ENCODE measurements around the gene TBC1D13.
"Not testable (repeated sequence)": the region's sequence is repeated elsewhere in the genome, so short reads cannot be mapped to it uniquely, and the experiment has no call there.

TBC1D13 gene

DNA sequence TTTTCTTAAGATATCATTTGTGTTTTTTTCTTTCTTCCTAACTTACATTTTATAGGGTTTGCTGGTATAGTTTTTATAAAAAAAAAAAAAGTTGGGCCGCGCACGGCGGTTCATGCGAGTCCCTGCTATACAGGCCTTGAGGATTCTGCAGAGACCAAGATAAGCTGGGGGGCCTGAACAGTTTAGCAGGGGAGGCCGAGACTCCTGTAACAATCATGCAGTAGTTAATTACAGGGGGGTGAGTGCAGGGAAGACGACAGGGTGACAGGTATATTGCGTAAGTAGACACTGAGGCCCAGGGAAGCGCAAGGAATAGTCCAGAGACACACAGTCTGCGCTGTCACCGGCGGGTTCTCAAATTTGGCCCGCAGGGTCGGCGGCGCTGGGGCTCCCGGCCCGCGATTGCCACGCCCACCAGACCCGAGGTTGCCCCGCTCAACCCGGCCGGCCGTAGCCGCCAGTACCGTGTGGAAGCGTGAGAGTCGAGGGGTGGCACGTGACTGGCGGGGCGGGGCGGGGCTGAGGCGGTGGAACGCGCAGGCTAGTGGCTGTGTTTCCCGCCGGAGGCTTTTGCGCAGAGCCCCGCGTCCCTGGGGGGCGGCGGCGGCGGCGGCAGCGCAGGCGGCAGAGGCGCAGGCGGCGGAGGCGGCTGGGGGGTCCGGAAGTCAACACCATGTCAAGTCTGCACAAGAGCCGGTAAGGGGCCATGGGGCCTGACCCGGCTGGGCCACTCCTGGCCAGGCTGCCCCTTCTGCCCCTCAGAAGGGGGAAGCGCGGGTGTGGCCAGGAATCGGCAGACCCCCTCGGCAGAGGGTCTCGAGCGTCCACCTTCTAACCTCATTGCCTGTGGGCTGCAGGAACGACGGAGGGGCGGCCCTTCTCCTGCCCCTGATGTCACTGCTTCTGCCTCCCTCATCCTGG lies at the start of gene TBC1D13:
TSS of gene TBC1D13 (plus strand) at position 573 of the 921 bp plus-strand sequence. CDS start at position 674, 101 bp downstream.
- DNase-seq, result peak; percentile 30 to 50

DNA sequence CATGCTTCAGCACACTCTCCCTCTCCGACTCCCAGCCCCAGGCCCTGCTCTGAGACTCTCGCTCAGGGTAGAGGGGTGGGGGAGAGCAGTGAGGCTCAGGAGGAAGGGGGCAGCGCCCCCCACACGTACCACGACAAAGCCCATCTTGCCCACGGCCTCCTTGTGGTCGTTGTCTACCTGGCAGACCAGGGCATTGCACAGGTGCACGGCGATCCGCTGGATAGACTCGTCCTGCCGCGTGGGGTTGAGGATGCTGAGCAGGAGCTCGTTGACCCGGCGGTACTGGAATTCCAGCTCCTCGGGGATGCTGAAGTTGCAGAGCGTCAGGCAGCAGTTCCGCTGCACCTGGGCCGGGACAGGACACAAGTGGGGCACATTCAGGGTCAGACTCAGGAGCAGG lies 44.7 kb upstream of the TBC1D13 start:
- no peak for DNase-seq

DNA sequence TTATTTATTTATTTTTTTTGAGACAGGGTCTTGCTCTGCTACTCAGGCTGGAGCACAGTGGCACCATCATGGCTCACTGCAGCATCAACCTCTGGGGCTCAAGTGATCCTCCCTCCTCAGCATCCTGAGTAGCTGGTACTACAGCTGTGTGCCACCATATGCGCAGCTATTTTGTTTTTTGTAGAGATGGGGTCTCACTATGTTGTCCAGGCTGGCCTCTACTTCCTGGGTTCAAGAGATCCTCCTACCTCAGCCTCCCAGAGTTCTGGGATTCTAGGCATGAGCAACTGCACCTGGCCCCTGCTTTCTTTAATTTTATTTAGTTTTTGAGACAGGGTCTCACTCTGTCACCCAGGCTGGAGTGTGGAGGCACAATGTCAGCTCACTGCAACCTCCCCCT lies 43.6 kb upstream of the TBC1D13 start:
- no peak for DNase-seq

GRCh38 chr9:128747241-128747640 lies 39.8 kb upstream of the TBC1D13 start:
- no peak for DNase-seq

DNA sequence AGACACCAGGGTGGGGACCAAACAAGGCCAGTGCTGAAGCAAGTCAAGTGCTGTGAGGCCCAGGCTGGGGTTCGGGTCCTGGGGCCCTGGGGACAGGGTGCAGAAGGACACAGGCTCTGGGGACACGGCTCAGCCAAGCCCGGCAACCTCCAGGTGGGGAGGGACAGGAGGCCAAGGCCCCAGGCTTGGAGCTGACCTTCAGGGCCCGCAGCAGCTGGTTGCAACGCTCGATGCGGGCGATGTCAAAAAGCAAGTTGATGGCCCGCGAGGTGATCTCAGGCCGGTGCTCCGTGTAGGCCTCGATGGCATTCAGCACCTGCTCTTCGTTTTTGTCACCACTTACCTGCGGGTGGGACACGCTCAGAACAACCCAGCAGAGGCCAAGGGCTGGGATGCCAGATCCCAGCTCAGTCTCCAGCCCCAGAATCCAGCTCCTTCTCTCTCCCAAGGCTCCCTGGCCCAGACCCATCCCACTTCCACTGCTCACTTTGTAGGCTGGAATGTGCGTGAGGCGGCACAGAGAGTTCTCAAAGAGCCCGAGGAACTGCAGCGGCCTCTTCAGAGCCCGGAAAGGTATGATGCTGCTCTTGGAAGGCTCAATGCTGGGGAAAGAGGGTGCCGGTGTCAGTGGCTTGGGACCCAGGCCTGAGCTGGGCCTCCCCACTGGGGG lies 36.0 kb upstream of the TBC1D13 start:
- no peak for DNase-seq

- DNase-seq, result no peak
Measured at GRCh38 chr9:128753627-128754026, 33.4 kb upstream of the TBC1D13 start.

DNA sequence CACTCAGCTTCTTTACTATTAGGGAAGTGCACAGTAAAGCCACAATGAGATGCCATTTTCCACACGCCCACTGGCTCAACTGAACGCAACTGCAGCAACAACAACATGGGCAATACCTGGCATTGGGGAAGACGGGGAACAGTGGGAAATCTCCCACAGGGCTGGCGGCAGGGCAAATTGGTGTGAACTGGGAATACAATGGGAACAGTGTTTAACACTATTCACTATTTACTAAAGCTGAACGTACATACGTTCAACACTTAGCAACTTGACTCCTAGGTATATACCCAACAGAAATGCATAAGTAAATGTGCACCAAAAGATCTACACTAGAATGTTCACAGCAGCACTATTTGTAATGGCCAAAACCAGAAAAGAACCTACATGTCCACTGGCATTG lies 29.5 kb upstream of the TBC1D13 start:
- DNase-seq, result no peak

DNA sequence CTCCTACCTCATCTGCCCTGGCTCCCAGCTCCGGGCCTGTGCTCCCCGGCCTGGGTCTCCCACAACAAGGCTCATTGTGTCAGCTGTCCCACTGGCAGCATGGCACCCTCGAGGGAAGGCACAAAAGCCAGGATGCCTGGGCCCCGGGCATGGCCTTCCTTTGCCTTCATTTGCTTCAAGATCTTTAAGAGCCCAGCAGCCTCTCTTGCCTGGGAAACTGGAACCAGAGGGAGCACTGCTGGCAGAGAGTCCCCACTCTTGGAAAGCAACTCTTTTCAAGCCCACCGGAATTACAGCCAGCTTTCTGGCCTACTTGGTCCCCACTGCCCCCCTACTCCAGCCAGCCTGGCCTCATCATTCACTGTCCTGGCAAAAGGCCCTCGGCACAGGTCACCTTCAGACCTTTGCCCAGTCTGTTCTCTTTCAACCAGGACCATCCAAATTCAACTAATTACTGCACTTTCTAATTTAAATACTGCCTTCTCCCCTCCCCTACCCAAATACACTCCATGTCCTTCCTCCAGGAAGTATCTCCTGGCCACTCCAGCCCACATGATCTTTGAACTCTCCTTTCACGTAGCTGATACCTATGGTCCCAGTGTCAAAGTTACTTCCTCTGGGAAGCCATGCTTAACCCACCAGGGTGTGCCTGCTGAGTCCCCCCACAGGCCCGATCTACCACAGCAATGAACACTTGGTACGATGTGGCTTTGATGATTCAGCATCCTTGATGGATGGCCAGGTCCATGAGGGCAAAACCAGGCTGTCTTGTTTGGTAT lies 24.2 kb upstream of the TBC1D13 start:
- no peak for DNase-seq

GRCh38 chr9:128764361-128764760 lies 22.7 kb upstream of the TBC1D13 start:
- DNase-seq, result no peak

GRCh38 chr9:128765499-128765898 lies 21.6 kb upstream of the TBC1D13 start:
- DNase-seq, result no peak

DNA sequence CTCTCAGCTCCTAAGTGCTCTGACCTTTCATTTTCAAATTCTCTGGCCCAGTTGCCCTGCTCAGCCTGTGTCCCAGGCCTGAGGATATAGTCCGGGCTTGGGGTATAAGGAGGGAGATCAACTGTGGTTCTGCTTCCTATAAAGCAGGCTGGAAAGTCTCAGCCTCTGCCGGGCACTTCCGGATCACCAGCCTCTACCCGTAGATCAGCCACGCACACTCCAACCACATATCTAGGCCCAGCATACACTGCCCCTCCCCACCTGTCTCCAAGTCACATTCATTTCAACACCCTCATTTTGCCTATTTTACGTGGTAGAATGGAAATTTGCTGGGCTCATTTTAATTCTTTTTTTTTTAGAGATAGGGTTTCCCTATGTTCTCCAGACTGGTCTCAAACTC lies 18.4 kb upstream of the TBC1D13 start:
- DNase-seq, result no peak

- no peak for DNase-seq
Measured at GRCh38 chr9:128770286-128771030, 16.6 kb upstream of the TBC1D13 start.

DNA sequence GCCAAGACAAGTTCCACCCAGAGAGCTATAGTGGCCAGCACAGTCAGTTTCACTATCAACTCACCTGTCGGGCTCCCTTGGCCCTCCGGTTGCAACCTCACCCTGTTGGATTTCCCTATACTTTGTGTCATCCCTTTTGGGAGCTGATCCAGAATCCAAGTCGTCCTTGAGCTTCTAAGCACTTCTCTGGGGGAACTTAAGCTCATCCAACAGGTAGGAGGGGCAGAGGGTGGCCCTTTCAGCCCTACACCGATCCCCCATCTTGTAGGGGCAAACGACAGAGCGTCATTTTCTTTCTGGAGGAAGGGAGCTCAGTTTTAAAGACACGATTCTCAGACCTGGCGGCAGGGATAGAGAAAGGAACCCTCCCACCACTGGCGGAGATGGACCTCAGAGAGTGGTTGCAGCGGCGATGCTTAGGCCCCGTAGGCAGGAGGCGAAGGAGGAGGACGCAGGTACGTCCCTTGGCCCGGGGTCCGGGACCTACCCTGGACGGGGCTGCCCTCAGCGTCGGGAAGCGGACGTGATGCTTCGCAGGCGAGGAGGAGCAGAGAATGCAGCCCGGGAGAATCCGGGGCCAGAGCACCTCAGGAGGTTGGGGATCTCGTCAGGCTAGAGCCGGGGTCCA lies 15.8 kb upstream of the TBC1D13 start:
- no peak for DNase-seq

GRCh38 chr9:128771745-128772519 lies 15.1 kb upstream of the TBC1D13 start, which contains the start of gene ZER1:
Gene ZER1, minus strand, starts transcription at chr9:128771927. Its CDS starts 16,362 bp downstream, at chr9:128755565.
- peak; percentile 37 to 48 for DNase-seq

DNA sequence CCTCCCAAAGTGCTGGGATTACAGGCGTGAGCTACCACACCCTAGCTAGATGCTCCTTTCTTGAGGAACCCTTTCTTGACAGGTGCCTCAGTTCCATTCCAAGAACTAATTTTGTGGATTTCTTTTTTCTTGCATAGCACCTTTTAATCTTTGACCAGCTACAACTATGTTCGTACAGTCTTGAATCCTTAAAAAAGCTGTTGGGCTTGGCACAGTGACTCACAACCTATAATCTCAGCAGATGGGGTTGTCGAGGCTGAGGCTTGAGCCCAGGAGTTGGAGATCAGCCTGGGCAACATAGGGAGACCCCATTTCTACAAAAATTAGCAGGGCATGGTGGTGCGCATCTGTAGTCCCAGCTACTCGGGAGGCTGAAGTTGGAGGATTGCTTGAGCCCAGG lies 14.0 kb upstream of the TBC1D13 start:
- no peak for DNase-seq

GRCh38 chr9:128774804-128775203 lies 12.2 kb upstream of the TBC1D13 start:
- no peak for DNase-seq

- not testable (repeated sequence) for DNase-seq
Measured at GRCh38 chr9:128780093-128780492, 7.0 kb upstream of the TBC1D13 start.

GRCh38 chr9:128781187-128782070 lies 5.6 kb upstream of the TBC1D13 start:
- DNase-seq, result no peak

- DNase-seq, result no peak
Measured at GRCh38 chr9:128782669-128783068, 4.4 kb upstream of the TBC1D13 start.

GRCh38 chr9:128785427-128785826 lies 1.6 kb upstream of the TBC1D13 start:
- DNase-seq, result no peak

Measured in NCI-H187 (cell line).